GM12878 (cell line): Measurements from ENCODE around the gene CFAP91. TPM values are rescaled to one million over a fixed set of nuclear protein-coding genes. Genes with fewer than 3 reads are reported as not detected.

Experiments used
- ATAC-seq: fragments of 200-7000 bp; cut with Tn5 transposase; 3 replicates; pipeline ENCODE4 v1.9.1; 2020; ENCODE audit warnings: mild to moderate bottlenecking, moderate library complexity
- BruUV-seq: library from RNA; stranded (reverse); fragments of 400-500 nt; replicated peaks from 2 replicates; lab custom pipeline; 2021; lab: Mats Ljungman, UMichigan
- CTCF ChIA-PET: fragments of 300-600 bp; sonication (Branson Sonifier 250); formaldehyde crosslinking; extraction: SDS; loops from one replicate; lab custom pipeline; 2021; ENCODE audit warnings: inconsistent platforms; lab: Yijun Ruan, JAX
- POLR2A ChIA-PET: fragments of 350-600 bp; formaldehyde crosslinking; extraction: SDS; loops from one replicate; lab custom pipeline; 2021; ENCODE audit warnings: inconsistent platforms; lab: Charles Lee
- RAD21 ChIA-PET: fragments of 300-600 bp; sonication (Branson Sonifier 250); formaldehyde crosslinking; loops from one replicate; lab custom pipeline; 2023; ENCODE audit warnings: antibody characterized with exemption; ENCODE audit not compliant: unreplicated experiment; lab: Charles Lee
- SMC1A ChIA-PET: fragments of 300-600 bp; sonication (Branson Sonifier 250); formaldehyde crosslinking; loops from one replicate; lab custom pipeline; 2023; ENCODE audit not compliant: unreplicated experiment, uncharacterized antibody; lab: Charles Lee
- DNase-seq: peaks from one replicate; pipeline ENCODE4 v3.0.0-alpha.2; 2011; ENCODE audit warnings: low read depth, low spot score
- FAIRE-seq: peaks from 3 replicates; lab custom pipeline; 2011; peaks lifted over from hg19 to GRCh38; lab: Jason Lieb, UNC
- H2AFZ ChIP-seq: 2 replicates; pipeline ENCODE4 v1.6.0; 2011; ENCODE audit warnings: low read depth, low read length, control low read depth; ENCODE audit not compliant: control insufficient read depth
- H3K27ac ChIP-seq: 2 replicates; pipeline ENCODE4 v1.5.1; 2011; ENCODE audit warnings: control low read depth; ENCODE audit not compliant: control insufficient read depth, insufficient read depth
- H3K27me3 ChIP-seq, 2 experiments: replicated peaks in 1 of 2; 2 replicates each; pipeline versions ENCODE4 v1.6.0 to v1.6.1; 2011; ENCODE audit warnings: low read length in 1 of 2; ENCODE audit not compliant: control insufficient read depth in 2 of 2, insufficient read depth in 2 of 2
- H3K36me3 ChIP-seq, 2 experiments: 2 replicates each; pipeline ENCODE4 v1.5.1; 2011; ENCODE audit warnings: low read length in 1 of 2; ENCODE audit not compliant: control insufficient read depth in 2 of 2, insufficient read depth in 2 of 2
- H3K4me1 ChIP-seq: 2 replicates; pipeline ENCODE4 v1.6.1; 2011; ENCODE audit warnings: mild to moderate bottlenecking, low read length, moderate library complexity, mixed read lengths; ENCODE audit not compliant: control insufficient read depth, insufficient read depth
- H3K4me2 ChIP-seq: 2 replicates; pipeline ENCODE4 v1.6.0; 2011; ENCODE audit warnings: control low read depth; ENCODE audit not compliant: control insufficient read depth, insufficient read depth
- H3K4me3 ChIP-seq: fragments of 200-600 bp; sonication (generic); 2 replicates; pipeline ENCODE4 v1.5.1; 2016
- H3K79me2 ChIP-seq: 2 replicates; pipeline ENCODE4 v1.6.0; 2011; ENCODE audit warnings: low read length; ENCODE audit not compliant: control insufficient read depth, insufficient read depth
- H3K9ac ChIP-seq: 2 replicates; pipeline ENCODE4 v1.8.0; 2011; ENCODE audit warnings: low read length, control low read depth, mixed read lengths; ENCODE audit not compliant: control insufficient read depth, insufficient read depth
- H3K9me3 ChIP-seq: replicated peaks from 3 replicates; pipeline ENCODE4 v1.5.1; 2011; ENCODE audit warnings: mild to moderate bottlenecking, low read length; ENCODE audit not compliant: control insufficient read depth, insufficient read depth
- H4K20me1 ChIP-seq: 2 replicates; pipeline ENCODE4 v1.6.0; 2011; ENCODE audit not compliant: control insufficient read depth, insufficient read depth
- BMI1 ChIP-seq: fragments of 450-650 bp; IDR thresholded peaks from 2 replicates; pipeline ENCODE4 v1.6.1; 2016; ENCODE audit warnings: mild to moderate bottlenecking, moderate library complexity, borderline replicate concordance
- EZH2 ChIP-seq: IDR thresholded peaks from 2 replicates; pipeline ENCODE4 v1.6.1; 2012; ENCODE audit warnings: low read depth, mild to moderate bottlenecking, control low read depth, inconsistent platforms, low read length, borderline replicate concordance; ENCODE audit not compliant: control insufficient read depth
- MTA3 ChIP-seq: IDR thresholded peaks from 2 replicates; pipeline ENCODE4 v1.6.1; 2012; ENCODE audit warnings: low read length, inconsistent platforms, borderline replicate concordance
- NR2C2 ChIP-seq: IDR thresholded peaks from 2 replicates; pipeline ENCODE4 v1.6.1; 2011; ENCODE audit warnings: borderline replicate concordance, low read depth; ENCODE audit not compliant: control insufficient read depth, insufficient read length
- STAT3 ChIP-seq: IDR thresholded peaks from 2 replicates; pipeline ENCODE4 v1.6.1; 2011; ENCODE audit warnings: low read depth, low read length, improper control_type of control experiment
- SUZ12 ChIP-seq: fragments of 200-600 bp; sonication (generic); IDR thresholded peaks from one replicate; pipeline ENCODE4 v1.6.1; 2018; ENCODE audit warnings: antibody characterized with exemption, mild to moderate bottlenecking; ENCODE audit not compliant: unreplicated experiment
- TCF7 ChIP-seq: IDR thresholded peaks from 2 replicates; pipeline ENCODE4 v1.6.1; 2014; ENCODE audit warnings: antibody characterized with exemption, borderline replicate concordance
- ZBTB40 ChIP-seq: fragments of 450-650 bp; IDR thresholded peaks from 2 replicates; pipeline ENCODE4 v1.6.1; 2016; ENCODE audit warnings: mild to moderate bottlenecking, moderate library complexity, borderline replicate concordance
- ZNF207 ChIP-seq: fragments of 450-650 bp; IDR thresholded peaks from 2 replicates; pipeline ENCODE4 v1.6.1; 2014; ENCODE audit warnings: antibody characterized with exemption, mild to moderate bottlenecking, borderline replicate concordance
- ZNF274 ChIP-seq: IDR thresholded peaks from one replicate; pipeline ENCODE4 v1.8.0; 2011; ENCODE audit not compliant: insufficient read length, insufficient read depth
- WGBS: methylation state at CpG from one replicate; pipeline ENCODE4 v1.1.6; 2016; ENCODE audit warnings: low lambda C conversion rate; ENCODE audit not compliant: insufficient replicate concordance, insufficient coverage; ENCODE audit errors: missing lambda C conversion rate; 5-methylcytosine and 5-hydroxymethylcytosine counted together
- in situ Hi-C: fragments of 300-500 bp; cut with MboI; formaldehyde crosslinking; loops from 9 replicates; pipeline ENCODE4 v1.14.3; 2018; ENCODE audit warnings: mixed read lengths
- intact Hi-C: fragments of 100-400 bp; cut with micrococcal nuclease; formaldehyde crosslinking; loops from one replicate; pipeline ENCODE4 v1.14.2; 2022; ENCODE audit not compliant: unreplicated experiment
- polyA plus RNA-seq, 11 experiments: library from polyadenylated mRNA; depleted of rRNA in 4 of 11; unstranded in 6 of 11; stranded (reverse) in 5 of 11; fragments of >200 nt; fragmentation: Nextera tagmentation in 4 of 11; fragmentation: Illumina TruSeq in 1 of 11; extraction: Ambion mirVana in 4 of 11; extraction: Trizol in 1 of 11; gene quantifications; 1 replicate in 1 of 11; 2 replicates in 10 of 11; pipeline versions ENCODE4 v1.2.1 to v1.2.3, GENCODE V29; 2011 to 2016; ENCODE audit warnings: inconsistent platforms in 2 of 11, missing spikeins in 2 of 11, low read depth in 1 of 11
- total RNA-seq, 4 experiments: library from RNA; depleted of rRNA in 3 of 4; stranded (reverse); fragments of >200 nt in 3 of 4; fragmentation: Illumina TruSeq in 1 of 4; extraction: Trizol in 1 of 4; gene quantifications; 2 replicates each; pipeline versions ENCODE4 v1.2.1 to v1.2.3, GENCODE V29; 2013 to 2021
- TF ChIP-seq, protein P1 (sequence below): fragments of 450-650 bp; IDR thresholded peaks from 2 replicates; pipeline ENCODE4 v1.6.1; 2017; ENCODE audit warnings: mild to moderate bottlenecking, moderate library complexity

CFAP91 gene
- total and polyA plus RNA-seq, 10 of the 15 experiments (the other 5 are each of a cell fraction or from before 2014, with no cell fraction given): 0.03 to 2.2 (median 0.92) TPM

DNA sequence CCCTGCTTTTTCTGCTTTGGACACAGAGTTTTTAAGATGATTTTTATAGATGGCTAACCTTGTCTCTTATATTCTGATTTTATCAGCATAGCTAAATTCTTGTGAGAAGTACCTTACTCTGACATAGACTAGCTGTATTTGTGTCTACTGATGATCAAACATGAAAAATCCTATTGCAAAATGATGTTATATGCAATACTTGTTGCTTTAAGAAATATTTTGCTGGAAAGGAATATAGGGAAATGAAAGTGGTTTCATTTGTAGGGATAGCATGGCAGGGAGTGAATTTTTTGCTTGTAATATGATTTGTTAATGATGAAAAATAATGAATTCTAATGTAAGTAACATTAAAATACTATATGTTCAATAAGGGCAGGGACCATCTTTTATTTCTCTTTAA lies 35.9 kb downstream of the CFAP91 start (continued):
- TF ChIP-seq NR2C2: no peak
- no peak for TF ChIP-seq ZNF207
- no peak for TF ChIP-seq STAT3
- no peak for TF ChIP-seq EZH2
- TF ChIP-seq BMI1: no peak

GRCh38 chr3:119741657-119742590 lies 39.1 kb downstream of the CFAP91 start:
- in situ Hi-C loops (no loop called here), intact Hi-C loops (no loop called here)
- Histone ChIP-seq H2AFZ (no peak overlapping the region), H3K79me2 (no peaks in the 10 kb centered on the region), H3K27me3 (no peaks in the 10 kb centered on the region), H4K20me1 (no peaks in the 10 kb centered on the region), H3K4me2 (no peak overlapping the region), H3K9ac (no peak overlapping the region), H3K9me3 (no peaks in the 10 kb centered on the region), H3K4me3 (no peak overlapping the region), H3K27ac (no peak overlapping the region), H3K4me1 (peaks cover 3% of the 10 kb centered on the region; the same call in 1 of the 2 replicates), H3K36me3 (no peaks in the 10 kb centered on the region)
- ChIA-PET CTCF (interaction anchor here (0.8 to 2.4 kb wide), 9 partner anchors 8 to 484 kb away, joined by 3 to 8 read pairs (median 4); no protein-coding TSS in a partner anchor), RAD21 (interaction anchor here (1.1 to 2.0 kb wide), 6 partner anchors 10 to 160 kb away, joined by 3 to 7 read pairs (median 4); no protein-coding TSS in a partner anchor), POLR2A (interaction anchor here (0.6 to 2.1 kb wide), 2 partner anchors 8 to 354 kb away, joined by 3 to 5 read pairs; no protein-coding TSS in a partner anchor), SMC1A (interaction anchor here (0.6 to 1.8 kb wide), 13 partner anchors 8 to 111 kb away, joined by 3 to 8 read pairs (median 3); no protein-coding TSS in a partner anchor)
- FAIRE-seq (no peak), DNase-seq (no peak), ATAC-seq (no peak; the same call in 2 of the 3 replicates)
- WGBS: 64% methylated on average over 5 of the region's 5 CpGs
- BruUV-seq: no TSS peak
- no peak for TF ChIP-seq MTA3
- no peak for TF ChIP-seq SUZ12
- TF ChIP-seq, protein P1, sequence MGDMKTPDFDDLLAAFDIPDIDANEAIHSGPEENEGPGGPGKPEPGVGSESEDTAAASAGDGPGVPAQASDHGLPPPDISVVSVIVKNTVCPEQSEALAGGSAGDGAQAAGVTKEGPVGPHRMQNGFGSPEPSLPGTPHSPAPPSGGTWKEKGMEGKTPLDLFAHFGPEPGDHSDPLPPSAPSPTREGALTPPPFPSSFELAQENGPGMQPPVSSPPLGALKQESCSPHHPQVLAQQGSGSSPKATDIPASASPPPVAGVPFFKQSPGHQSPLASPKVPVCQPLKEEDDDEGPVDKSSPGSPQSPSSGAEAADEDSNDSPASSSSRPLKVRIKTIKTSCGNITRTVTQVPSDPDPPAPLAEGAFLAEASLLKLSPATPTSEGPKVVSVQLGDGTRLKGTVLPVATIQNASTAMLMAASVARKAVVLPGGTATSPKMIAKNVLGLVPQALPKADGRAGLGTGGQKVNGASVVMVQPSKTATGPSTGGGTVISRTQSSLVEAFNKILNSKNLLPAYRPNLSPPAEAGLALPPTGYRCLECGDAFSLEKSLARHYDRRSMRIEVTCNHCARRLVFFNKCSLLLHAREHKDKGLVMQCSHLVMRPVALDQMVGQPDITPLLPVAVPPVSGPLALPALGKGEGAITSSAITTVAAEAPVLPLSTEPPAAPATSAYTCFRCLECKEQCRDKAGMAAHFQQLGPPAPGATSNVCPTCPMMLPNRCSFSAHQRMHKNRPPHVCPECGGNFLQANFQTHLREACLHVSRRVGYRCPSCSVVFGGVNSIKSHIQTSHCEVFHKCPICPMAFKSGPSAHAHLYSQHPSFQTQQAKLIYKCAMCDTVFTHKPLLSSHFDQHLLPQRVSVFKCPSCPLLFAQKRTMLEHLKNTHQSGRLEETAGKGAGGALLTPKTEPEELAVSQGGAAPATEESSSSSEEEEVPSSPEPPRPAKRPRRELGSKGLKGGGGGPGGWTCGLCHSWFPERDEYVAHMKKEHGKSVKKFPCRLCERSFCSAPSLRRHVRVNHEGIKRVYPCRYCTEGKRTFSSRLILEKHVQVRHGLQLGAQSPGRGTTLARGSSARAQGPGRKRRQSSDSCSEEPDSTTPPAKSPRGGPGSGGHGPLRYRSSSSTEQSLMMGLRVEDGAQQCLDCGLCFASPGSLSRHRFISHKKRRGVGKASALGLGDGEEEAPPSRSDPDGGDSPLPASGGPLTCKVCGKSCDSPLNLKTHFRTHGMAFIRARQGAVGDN: no peak
- no peak for TF ChIP-seq ZNF274
- no peak for TF ChIP-seq ZBTB40
- no peak for TF ChIP-seq TCF7
